Activated gamma-delta T cell (primary cell): ENCODE results near the gene SLC25A48.
"Not testable (repeated sequence)": the region's sequence is repeated elsewhere in the genome, so short reads cannot be mapped to it uniquely, and the experiment has no call there.

Experiments
- DNase-seq: peaks from one replicate; lab custom pipeline; 2025; lab: John Stamatoyannopoulos, UW

Gene SLC25A48

GRCh38 chr5:135829681-135830383, 4.6 kb upstream of the SLC25A48 start:
- no peak for DNase-seq

GRCh38 chr5:135830384-135830700, 4.1 kb upstream of the SLC25A48 start:
- no peak for DNase-seq

GRCh38 chr5:135830876-135831275, 3.6 kb upstream of the SLC25A48 start:
- DNase-seq = no peak

- no peak for DNase-seq
Measured at GRCh38 chr5:135831439-135831838, 3.0 kb upstream of the SLC25A48 start.

DNA sequence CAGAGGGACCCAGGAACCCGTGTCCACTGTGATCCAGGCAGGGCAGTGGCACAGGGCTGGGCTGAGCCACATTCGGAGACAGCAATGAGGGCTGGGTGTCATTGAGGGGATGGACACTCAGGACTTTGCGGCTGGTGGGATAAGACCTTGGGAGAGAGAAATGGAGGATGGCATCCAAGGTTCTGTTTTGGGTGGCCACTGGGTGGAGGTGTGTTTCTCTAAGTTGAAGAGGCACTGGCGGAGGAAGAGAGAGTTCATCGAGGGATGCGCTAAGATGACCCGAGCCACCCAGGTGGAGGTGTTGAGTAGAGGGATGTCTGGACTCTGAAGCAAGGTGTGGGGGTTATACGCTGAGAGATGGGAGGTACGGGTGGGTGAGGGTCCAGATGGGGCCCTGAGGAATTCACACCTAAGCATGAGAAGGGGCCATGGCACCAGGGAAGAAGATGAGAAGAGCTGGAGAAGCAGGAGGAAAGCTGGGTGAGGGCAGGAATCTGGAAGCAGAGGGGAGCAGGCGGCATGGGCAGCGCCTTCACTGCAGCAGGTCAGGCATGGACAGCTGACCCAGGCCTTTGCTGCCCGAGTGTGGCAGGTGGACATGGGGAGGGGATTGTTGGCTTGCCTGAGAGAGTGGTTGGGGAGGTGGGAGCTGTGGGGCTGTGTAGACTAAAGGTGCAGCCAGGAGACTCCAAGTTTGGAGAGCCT, 2.5 kb upstream of the SLC25A48 start:
- DNase-seq = no peak

DNA sequence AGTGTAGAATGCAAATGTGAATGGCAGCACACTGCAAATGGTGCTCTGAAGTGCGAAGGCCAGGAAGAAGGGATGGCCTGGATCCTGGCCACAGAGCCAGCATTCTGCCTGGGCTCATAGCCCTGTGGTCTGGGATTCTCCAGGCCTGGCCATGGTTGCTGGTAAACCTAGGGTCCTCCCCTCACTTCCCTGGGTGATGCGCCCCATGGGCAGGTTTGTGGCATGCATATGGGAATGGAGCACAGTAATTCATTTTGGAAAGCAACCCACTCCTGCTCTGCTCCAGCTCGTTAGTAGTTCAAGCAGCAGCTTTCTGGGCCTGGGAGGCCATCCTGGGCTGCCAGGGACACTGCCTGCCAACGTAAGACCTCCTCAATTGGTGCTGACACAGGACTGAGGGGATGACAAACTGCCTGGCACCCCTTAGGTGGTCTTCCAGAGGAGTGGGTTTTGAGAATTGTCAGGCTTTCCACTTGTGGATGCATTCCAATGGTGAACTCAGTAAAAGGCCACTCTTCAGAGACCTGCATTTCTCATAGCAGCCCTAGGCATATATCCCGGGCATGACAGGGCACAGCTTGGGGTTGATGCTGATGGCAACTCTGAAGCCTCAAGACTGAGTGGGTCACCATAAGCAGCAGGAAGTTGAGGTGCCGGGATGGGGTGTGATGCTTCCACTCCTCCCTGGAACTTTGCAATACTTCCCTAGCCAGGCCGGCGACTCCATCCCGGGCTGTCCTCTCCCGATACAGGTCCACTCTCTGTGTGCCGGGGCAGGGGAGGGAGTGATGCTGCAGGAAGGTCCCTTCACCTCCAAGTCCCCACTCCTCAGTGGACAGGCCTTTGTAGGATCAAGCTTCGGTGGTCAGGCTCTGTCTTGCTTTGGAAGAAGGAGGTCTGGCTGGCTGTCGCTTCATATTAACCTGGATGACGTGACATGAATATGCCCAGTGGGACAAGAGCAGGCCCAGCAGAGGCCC, 1.2 kb upstream of the SLC25A48 start:
- DNase-seq = no peak

DNA sequence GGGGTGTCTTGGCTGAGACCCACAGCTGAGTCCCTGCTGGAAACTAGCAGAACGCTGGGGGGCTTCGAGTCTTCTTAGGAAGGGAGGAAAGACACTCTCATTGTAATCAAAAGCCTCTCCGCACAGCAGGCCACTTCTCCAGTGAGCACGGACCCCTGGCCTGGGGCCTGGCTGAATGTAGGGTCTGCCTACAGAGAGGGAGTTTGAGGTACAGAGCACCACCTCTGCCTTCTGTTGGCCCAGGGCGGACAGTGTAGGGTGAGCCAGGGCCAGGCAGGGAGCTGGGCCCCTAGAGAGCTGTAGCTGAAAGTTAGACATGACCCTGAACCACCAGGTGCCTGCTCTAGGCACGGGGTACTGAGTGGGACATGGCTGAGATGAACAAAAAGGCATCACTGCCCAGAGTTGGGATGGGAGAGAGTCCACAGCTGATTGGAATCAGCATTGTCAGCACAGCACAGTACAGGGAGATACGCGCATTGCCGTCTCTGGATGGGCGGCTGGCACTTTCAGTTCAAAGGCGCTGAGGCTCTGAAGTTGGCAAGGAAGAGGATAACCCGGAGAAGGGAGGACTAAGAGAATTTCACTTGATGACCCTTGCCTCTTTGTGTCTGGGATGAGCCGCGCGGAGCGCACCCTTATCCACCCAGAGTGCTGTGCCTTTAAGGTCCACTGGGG, 363 bp upstream of the SLC25A48 start:
- no peak for DNase-seq

- DNase-seq = no peak
Measured at GRCh38 chr5:135835766-135836165, 1.3 kb downstream of the SLC25A48 start.

GRCh38 chr5:135838395-135838794, 3.9 kb downstream of the SLC25A48 start:
- not testable (repeated sequence) for DNase-seq

GRCh38 chr5:135839566-135839965, 5.1 kb downstream of the SLC25A48 start:
- no peak for DNase-seq

- DNase-seq = no peak
Measured at GRCh38 chr5:135840959-135841358, 6.5 kb downstream of the SLC25A48 start.

DNA sequence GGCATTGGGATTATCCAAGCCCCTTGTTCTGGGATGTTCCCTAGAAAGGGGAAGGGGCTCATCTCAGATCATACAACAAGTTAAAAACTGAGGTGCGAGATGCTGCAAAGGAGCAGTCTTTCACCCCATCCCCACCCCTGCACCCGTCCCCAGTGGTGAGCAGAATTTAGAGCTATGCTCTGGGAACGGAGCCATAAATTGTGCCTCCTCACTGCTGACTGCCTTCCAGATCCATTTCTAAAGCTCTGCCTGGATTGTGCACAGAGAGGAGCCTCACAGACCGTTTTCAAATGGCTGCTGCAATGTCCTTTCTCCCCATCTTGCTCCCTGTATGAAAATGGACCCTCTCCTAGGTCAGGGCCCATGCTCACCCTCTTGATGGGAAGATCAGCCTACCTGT, 8.3 kb downstream of the SLC25A48 start:
- no peak for DNase-seq

DNA sequence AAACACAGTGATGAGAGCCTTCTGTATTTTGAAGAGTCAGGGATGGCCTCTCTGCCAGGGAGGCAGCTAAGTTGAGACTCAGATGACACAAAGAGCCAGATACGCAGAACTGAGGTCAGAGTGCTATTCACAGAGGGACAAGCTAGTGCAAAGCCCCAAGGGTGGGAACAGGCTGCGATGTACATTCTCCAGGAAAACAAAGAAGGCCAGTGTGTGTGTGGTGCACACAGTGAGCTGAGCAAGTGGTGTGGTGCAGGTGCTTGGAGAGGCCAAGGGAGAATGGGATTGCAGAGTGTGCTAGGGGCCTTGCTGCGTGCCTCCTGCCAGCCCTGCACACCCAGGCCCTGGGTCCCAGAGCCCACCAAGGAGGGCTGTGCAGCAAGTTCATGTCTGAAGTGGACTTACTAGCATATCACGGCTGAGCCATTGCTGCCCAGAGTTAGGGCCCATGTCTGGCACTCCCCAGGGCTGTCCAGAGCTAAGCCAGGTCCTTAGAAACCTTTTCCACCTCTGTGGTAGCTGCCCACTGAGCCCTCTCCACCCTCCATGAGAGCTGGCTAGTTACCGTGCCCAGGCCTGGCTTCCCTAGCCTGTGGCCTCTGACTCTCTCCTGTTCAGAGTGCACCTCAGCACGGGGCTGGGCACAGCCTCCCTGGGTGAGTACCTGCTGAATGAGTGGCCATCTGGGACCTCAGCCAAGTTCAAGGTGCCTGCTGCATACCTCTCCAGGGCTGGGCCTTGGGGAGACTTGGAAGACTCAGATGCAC, 9.3 kb downstream of the SLC25A48 start:
- DNase-seq = no peak

GRCh38 chr5:135846311-135846710, 11.8 kb downstream of the SLC25A48 start:
- no peak for DNase-seq

DNA sequence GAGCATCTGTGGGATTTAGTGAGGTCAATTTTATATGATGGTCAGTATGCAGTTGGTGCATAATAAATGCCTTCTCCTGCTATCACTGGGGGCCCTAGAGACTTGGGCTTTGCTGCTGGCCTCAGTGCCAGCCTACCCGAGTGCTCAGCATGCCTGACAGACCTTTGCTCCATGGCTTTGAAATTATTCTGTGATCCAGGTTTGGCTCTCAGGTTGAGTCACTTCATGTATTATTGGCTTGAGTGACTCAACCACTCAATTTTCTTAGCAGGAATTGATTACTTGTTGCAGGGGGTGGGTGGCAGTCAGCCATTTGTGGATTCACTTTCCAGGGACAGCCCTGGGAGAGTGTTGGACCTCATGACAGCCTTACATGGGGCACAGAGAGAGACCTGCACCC, 13.5 kb downstream of the SLC25A48 start:
- DNase-seq = no peak

DNA sequence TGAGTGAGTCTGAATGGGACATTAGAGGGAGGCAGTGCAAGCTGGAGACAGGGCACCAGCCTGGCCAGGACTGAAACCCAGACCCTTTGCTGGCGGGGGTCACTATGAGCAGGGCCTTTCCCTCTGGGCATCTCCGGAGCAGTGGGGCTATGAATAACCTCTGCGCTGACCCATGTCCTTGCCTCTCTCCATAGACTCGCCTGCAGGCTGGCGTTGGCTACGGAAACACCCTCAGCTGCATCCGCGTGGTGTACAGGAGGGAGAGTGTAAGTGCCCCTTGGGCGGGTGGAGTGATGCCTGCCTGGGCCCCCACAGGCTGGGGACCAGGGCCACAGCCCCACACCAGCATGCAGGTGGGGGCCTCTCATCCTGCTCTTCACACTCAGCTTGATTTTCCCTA, 15.8 kb downstream of the SLC25A48 start:
- DNase-seq = no peak

GRCh38 chr5:135850671-135851070, 16.2 kb downstream of the SLC25A48 start:
- no peak for DNase-seq

DNA sequence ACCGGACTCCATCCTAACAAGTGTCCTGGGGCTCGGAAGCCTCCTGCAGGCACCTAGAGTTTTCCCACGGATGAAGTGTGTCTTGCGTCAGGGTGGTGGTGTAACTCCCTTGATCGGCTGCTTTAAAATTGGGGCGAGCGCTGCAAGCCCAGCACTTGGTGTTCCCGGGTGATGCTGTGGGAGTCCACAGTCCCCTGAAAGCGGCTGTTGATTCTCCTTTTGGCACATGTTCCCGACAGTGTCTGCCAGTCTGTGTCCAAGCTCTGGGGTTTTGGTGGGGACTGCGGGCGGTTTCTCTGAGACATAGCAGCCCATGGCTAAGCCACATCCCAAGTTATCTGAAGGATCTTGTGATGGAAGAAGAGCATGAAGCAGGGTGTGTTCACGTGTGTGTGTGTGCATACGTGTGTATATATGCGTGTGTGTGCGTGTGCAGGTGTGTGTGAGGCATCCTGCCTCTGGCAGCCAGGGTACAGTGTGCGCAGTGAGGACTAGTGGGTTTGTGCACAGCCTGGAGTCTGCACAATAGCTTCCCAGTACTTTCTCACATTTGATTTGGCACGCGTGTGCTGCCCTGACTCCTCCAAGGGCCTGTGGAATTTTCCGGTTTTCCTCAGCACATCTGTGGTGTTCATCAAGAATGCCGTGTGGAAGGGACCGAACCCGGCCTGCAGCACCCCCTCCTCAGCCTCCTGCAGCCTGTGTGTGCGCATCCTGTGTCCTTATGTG, 16.9 kb downstream of the SLC25A48 start:
- DNase-seq = no peak

- no peak for DNase-seq
Measured at GRCh38 chr5:135851915-135852845, 17.7 kb downstream of the SLC25A48 start.
